GM23248 (cell line): Measurements from ENCODE around the gene TADA3. TPM values are rescaled to one million over a fixed set of nuclear protein-coding genes. Genes with fewer than 3 reads are reported as not detected.

Experiments used
- DNase-seq: peaks from one replicate; pipeline ENCODE4 v3.0.0-alpha.2; 2015
- H2AFZ ChIP-seq: fragments of 200-600 bp; sonication (generic); 2 replicates; pipeline ENCODE4 v1.6.1; 2016; ENCODE audit warnings: antibody characterized with exemption
- H3F3A ChIP-seq: fragments of 200-600 bp; sonication (generic); 2 replicates; pipeline ENCODE4 v1.6.1; 2016; ENCODE audit warnings: mild to moderate bottlenecking, antibody characterized with exemption, mixed run types; ENCODE audit not compliant: insufficient read depth
- H3K27ac ChIP-seq: fragments of 200-600 bp; sonication (generic); 2 replicates; pipeline ENCODE4 v1.5.1; 2016; ENCODE audit warnings: mild to moderate bottlenecking
- H3K27me3 ChIP-seq: fragments of 200-600 bp; sonication (generic); replicated peaks from 2 replicates; pipeline ENCODE4 v1.6.1; 2016; ENCODE audit warnings: mild to moderate bottlenecking; ENCODE audit not compliant: insufficient read depth
- H3K36me3 ChIP-seq: fragments of 200-600 bp; sonication (generic); 2 replicates; pipeline ENCODE4 v1.6.1; 2016; ENCODE audit warnings: low read depth, mild to moderate bottlenecking
- H3K4me1 ChIP-seq: fragments of 200-600 bp; sonication (generic); 2 replicates; pipeline ENCODE4 v1.6.1; 2016; ENCODE audit warnings: mild to moderate bottlenecking; ENCODE audit not compliant: insufficient read depth
- H3K4me2 ChIP-seq: fragments of 200-600 bp; sonication (generic); one replicate; pipeline ENCODE4 v1.6.1; 2016; ENCODE audit warnings: mild to moderate bottlenecking; ENCODE audit not compliant: unreplicated experiment
- H3K4me3 ChIP-seq: fragments of 200-600 bp; sonication (generic); 2 replicates; pipeline ENCODE4 v1.5.1; 2016; ENCODE audit warnings: mild to moderate bottlenecking
- H3K79me2 ChIP-seq: fragments of 200-600 bp; sonication (generic); 2 replicates; pipeline ENCODE4 v1.6.1; 2016; ENCODE audit warnings: mild to moderate bottlenecking; ENCODE audit not compliant: insufficient read depth
- H3K9ac ChIP-seq: fragments of 200-600 bp; sonication (generic); 2 replicates; pipeline ENCODE4 v1.6.1; 2016; ENCODE audit warnings: mild to moderate bottlenecking
- H3K9me2 ChIP-seq: fragments of 200-600 bp; sonication (generic); 2 replicates; pipeline ENCODE4 v1.6.1; 2016; ENCODE audit warnings: mixed run types, mild to moderate bottlenecking, moderate library complexity; ENCODE audit not compliant: insufficient read depth
- H3K9me3 ChIP-seq: fragments of 200-600 bp; sonication (generic); one replicate; pipeline ENCODE4 v1.6.1; 2017; ENCODE audit warnings: low read depth
- H4K20me1 ChIP-seq: fragments of 200-600 bp; sonication (generic); 2 replicates; pipeline ENCODE4 v1.6.0; 2016; ENCODE audit not compliant: insufficient read depth
- EZH2 ChIP-seq: fragments of 200-600 bp; sonication (generic); IDR thresholded peaks from 2 replicates; pipeline ENCODE4 v1.6.1; 2018; ENCODE audit warnings: antibody characterized with exemption, mild to moderate bottlenecking; ENCODE audit not compliant: insufficient read depth, poor library complexity, severe bottlenecking
- EZH2phosphoT487 ChIP-seq: fragments of 200-600 bp; sonication (generic); IDR thresholded peaks from 2 replicates; pipeline ENCODE4 v1.6.1; 2018; ENCODE audit warnings: antibody characterized with exemption, moderate library complexity, mild to moderate bottlenecking, low read depth; ENCODE audit not compliant: insufficient read depth
- WGBS, 2 experiments: methylation state at CpG; one replicate each; pipeline ENCODE4 v1.1.6; 2015 to 2017; ENCODE audit warnings: low lambda C conversion rate in 2 of 2, low coverage in 1 of 2; ENCODE audit errors: missing lambda C conversion rate in 2 of 2; 5-methylcytosine and 5-hydroxymethylcytosine counted together
- in situ Hi-C: fragments of 300-500 bp; cut with MboI; formaldehyde crosslinking; loops from 2 replicates; pipeline ENCODE4 v1.15.0; 2020
- polyA plus RNA-seq: library from polyadenylated mRNA; unstranded; fragments of >200 nt; fragmentation: Nextera tagmentation; extraction: Ambion mirVana; gene quantifications from 2 replicates; pipeline ENCODE4 v1.2.1, GENCODE V29; 2016
- total RNA-seq: library from RNA; depleted of rRNA; stranded (reverse); fragments of >200 nt; shearing (Covaris generic); gene quantifications from 2 replicates; pipeline ENCODE4 v1.2.3, GENCODE V29; 2014

TADA3 gene
- total and polyA plus RNA-seq, 2 experiments from 2014 or later, result 85.1 to 135 TPM

DNA sequence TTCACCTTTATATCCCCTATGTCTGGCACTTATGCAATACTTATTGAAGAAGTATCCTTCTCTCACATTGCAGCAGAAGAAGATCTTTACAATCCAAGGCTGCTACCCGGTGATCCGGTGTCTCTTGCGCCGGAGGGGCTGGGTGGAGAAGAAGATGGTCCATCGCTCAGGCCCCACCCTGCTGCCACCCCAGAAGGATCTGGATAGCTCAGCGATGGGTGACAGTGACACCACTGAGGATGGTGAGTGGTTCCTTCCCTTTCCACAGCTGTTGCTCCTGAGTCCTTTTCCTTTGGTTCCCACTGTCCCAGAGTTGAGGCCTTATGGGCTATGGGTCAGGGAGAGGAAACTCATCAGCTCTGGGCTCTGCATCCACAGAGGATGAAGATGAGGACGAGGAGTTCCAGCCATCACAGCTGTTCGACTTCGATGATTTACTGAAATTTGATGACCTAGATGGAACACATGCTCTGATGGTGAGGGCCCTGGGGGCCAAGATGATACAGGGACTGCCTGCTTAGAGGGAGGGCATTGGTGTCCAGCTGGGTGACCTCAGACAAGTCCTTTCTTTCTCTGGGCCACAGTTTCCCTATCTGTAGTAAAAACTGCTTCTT is 20.7 kb upstream of the TADA3 start:
- no peaks in the 10 kb centered on the region for H3K27me3 ChIP-seq
- no peak overlapping the region for H3K4me3 ChIP-seq
- no peaks in the 10 kb centered on the region for H4K20me1 ChIP-seq
- WGBS, 2 experiments, result 85 to 93% methylated on average over 9 of the region's 9 CpGs
- no peak for DNase-seq
- TF ChIP-seq EZH2, result no peak
- TF ChIP-seq EZH2phosphoT487, result no peak
- H3F3A ChIP-seq, result peaks cover 16% of the 10 kb centered on the region
- in situ Hi-C loops, result no loop called here
- H3K36me3 ChIP-seq, result no peaks in the 10 kb centered on the region
- no peak overlapping the region for H2AFZ ChIP-seq
- no peak overlapping the region for H3K4me2 ChIP-seq
- H3K9ac ChIP-seq, result no peak overlapping the region
- peaks cover 9% of the 10 kb centered on the region for H3K4me1 ChIP-seq
- no peaks in the 10 kb centered on the region for H3K9me2 ChIP-seq
- no peaks in the 10 kb centered on the region for H3K9me3 ChIP-seq
- H3K27ac ChIP-seq, result no peak overlapping the region
- no peaks in the 10 kb centered on the region for H3K79me2 ChIP-seq

- Histone ChIP-seq H3K9ac (peak overlapping the region; percentile 92), H3K79me2 (no peaks in the 10 kb centered on the region), H3K27me3 (no peaks in the 10 kb centered on the region), H3K27ac (peak overlapping the region; percentile 86), H3F3A (peaks cover 32% of the 10 kb centered on the region), H4K20me1 (no peaks in the 10 kb centered on the region), H2AFZ (peak overlapping the region; percentile 47), H3K36me3 (peaks cover 2% of the 10 kb centered on the region; the same call in 1 of the 2 replicates), H3K9me3 (no peaks in the 10 kb centered on the region), H3K4me2 (peak overlapping the region; percentile 84), H3K4me3 (peak overlapping the region; percentile 71), H3K9me2 (no peaks in the 10 kb centered on the region), H3K4me1 (peaks cover 12% of the 10 kb centered on the region)
- in situ Hi-C loops, result no loop called here
- WGBS, 2 experiments, result 13 to 17% methylated on average over 10 of the region's 10 CpGs
- TF ChIP-seq EZH2 (no peak), EZH2phosphoT487 (no peak)
- no peak for DNase-seq
Observed at GRCh38 chr3:9810846-9811245, 18.6 kb upstream of the TADA3 start.

DNA sequence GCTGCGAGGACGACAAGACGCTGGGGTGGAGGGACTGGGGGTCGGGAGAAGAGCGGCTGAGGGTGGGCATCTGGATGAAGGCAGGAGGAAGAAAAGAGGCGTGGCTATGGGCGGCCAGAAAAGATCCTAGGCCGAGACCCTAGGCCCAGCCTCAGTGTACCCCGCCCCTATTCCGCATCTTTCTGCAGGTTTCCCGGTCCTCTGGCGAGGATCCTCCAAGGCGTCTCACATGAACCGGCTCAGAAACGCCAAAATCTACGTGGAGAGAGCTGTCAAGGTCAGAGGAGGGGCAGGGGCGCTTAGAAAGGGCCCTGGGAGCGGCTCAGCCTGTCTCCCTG is 18.1 kb upstream of the TADA3 start:
- H2AFZ ChIP-seq, result peak overlapping the region; percentile 47
- WGBS, 2 experiments, result 2% methylated on average over 18 of the region's 18 CpGs

DNA sequence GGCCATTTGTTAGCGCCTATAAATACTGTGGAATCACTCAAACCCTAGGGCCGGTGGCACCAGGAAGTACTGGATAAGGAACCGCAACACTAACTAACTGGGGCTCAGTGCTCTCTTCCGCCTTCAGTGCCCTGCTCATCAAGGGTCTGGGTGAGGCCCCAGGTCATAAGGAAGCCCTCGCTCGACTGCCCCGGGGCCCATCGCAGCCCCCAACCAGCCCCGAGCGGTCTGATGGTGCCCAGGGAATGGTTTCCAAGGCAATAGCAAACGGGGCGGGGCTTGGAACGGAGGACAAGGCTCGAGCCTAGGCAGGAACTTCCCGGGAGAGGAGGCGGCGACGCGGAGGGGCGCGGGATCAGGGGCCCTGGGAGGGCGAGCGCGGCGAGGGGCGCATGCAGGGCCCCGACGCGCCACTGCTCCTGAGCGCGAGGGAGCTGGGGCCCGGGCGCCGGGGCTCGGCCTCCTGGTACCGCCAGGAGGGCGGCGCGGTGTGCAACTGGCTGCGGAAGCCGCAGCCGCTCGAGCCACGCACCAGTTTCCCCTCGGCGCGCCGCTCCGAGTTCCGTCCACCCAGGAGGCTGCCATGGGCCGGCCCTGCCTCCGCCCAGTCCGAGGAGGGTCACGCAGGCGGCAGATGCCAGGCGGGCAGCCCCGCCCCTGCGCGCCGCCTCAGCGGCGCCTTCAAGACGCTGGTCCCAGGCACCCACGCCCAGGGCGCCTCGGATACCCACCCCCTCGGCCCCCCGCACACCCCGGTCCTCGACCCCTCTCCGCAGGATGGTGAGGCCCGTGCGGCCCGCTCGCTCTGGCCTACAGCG is 17.6 kb upstream of the TADA3 start, which contains the start of gene TTLL3:
TTLL3 (plus strand) TSS at position 648 of the 818 bp plus-strand sequence. CDS start 400 bp downstream, outside the sequence.
- Histone ChIP-seq H3K27me3 (no peaks in the 10 kb centered on the region), H2AFZ (peak within 1 kb of the TSS; percentile 47), H3K9ac (peak within 1 kb of the TSS; percentile 92), H3K27ac (peak within 1 kb of the TSS; percentile 86), H3K4me3 (peak within 1 kb of the TSS; percentile 71), H3F3A (peaks cover 42% of the 10 kb centered on the region), H3K4me1 (peaks cover 12% of the 10 kb centered on the region), H3K4me2 (peak within 1 kb of the TSS; percentile 84), H4K20me1 (no peaks in the 10 kb centered on the region), H3K36me3 (peaks cover 12% of the 10 kb centered on the region), H3K9me3 (no peaks in the 10 kb centered on the region), H3K9me2 (no peaks in the 10 kb centered on the region), H3K79me2 (peaks cover under 1% of the 10 kb centered on the region; the same call in 1 of the 2 replicates)
- TF ChIP-seq EZH2phosphoT487 (no peak), EZH2 (no peak)
- 2 to 3% methylated on average over 29 to 65 of the region's 76 CpGs for WGBS, 2 experiments
- in situ Hi-C loops, result no loop called here
- DNase-seq, result peak; percentile 87

More for the DNA sequence above, 18.1 kb upstream of the TADA3 start:
- Histone ChIP-seq H3K27ac (peak overlapping the region; percentile 86), H3K36me3 (peaks cover 6% of the 10 kb centered on the region), H3F3A (peaks cover 36% of the 10 kb centered on the region), H3K9me3 (no peaks in the 10 kb centered on the region), H3K79me2 (no peaks in the 10 kb centered on the region), H3K4me1 (peaks cover 12% of the 10 kb centered on the region), H4K20me1 (no peaks in the 10 kb centered on the region), H3K9ac (peak overlapping the region; percentile 92), H3K9me2 (no peaks in the 10 kb centered on the region), H3K4me2 (peak overlapping the region; percentile 84), H3K27me3 (no peaks in the 10 kb centered on the region), H3K4me3 (peak overlapping the region; percentile 71)
- in situ Hi-C loops, result no loop called here
- TF ChIP-seq EZH2phosphoT487 (no peak), EZH2 (no peak)
- peak; percentile 53 for DNase-seq
